Peyer's patch (tissue), 4 donors: ENCODE measurements around the gene NDRG2.

Experiments
- CTCF ChIP-seq, 6 experiments: fragments of 450-650 bp in 4 of 6; fragments of 200-600 bp in 2 of 6; sonication (generic) in 1 of 6; IDR thresholded peaks; one replicate each; pipeline ENCODE4 v1.5.1; 2017 to 2019; ENCODE audit warnings: antibody characterized with exemption in 6 of 6, mild to moderate bottlenecking in 3 of 6, moderate library complexity in 1 of 6
- POLR2A ChIP-seq, 2 donors: fragments of 450-650 bp; IDR thresholded peaks; one replicate each; pipeline ENCODE4 v1.5.1; 2017; ENCODE audit warnings: antibody characterized with exemption in 2 of 2, mild to moderate bottlenecking in 2 of 2, moderate library complexity in 2 of 2

- TF ChIP-seq CTCF (IDR thresholded peaks at IDR 0.05) (peak; percentile 31 to 65 (median 54)), POLR2A (IDR thresholded peaks at IDR 0.05) (no peak)
Observed at GRCh38 chr14:21068521-21069387, 43.9 kb upstream of the NDRG2 start.
